ENCODE data around the gene RUNX1.

The RUNX1 gene

DNA sequence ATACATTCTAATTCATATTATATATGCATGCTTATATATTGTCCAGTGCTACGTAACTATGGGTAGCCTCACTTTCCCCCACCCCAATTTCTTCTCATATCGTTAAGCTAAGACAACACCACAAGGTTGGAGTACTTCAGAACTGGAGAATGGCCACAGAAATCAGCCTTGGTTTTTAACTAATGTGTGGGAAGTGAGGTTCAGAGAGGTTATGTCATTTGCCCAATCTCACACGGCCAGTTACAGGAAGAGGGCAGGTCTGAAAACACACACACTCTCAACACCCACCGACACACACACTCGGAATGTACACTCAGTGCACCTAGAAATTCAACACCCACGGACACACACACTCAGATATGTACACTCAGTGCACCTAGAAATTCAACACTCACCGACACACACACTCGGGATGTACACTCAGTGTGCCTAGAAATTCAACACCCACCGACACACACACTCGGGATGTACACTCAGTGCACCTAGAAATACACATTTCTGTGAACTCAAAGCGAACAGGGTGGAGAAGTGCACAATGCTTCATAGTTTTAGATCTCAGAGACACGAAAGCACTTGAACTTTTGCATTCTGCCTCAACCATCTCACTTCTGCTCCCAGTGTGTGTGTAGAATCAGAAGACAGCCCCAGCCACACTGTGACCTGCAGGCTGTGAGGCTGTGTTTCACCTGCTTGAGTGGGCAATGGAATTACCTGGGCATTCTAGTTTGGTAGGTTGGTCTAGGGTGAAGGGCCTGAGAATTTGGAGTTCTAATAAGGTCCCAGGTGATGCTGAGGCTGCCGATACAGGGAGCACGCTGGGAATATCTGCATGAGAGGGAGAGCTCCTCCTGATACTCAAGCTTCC lies 209.9 kb downstream of the RUNX1 start:
- Histone ChIP-seq H3K27ac (no peak overlapping the region), H3K4me1 (peaks cover 45% of the 10 kb centered on the region), H3K4me2 (no peak overlapping the region), H3K9me3 (no peaks in the 10 kb centered on the region), H3K27me3 (no peaks in the 10 kb centered on the region), H3K4me3 (no peak overlapping the region), H4K20me1 (peaks cover 100% of the 10 kb centered on the region), H3K36me3 (peaks cover 100% of the 10 kb centered on the region), H3K9ac (no peak overlapping the region)
- no peak for TF ChIP-seq Cebpa-rat (IDR thresholded peaks at IDR 0.05)

DNA sequence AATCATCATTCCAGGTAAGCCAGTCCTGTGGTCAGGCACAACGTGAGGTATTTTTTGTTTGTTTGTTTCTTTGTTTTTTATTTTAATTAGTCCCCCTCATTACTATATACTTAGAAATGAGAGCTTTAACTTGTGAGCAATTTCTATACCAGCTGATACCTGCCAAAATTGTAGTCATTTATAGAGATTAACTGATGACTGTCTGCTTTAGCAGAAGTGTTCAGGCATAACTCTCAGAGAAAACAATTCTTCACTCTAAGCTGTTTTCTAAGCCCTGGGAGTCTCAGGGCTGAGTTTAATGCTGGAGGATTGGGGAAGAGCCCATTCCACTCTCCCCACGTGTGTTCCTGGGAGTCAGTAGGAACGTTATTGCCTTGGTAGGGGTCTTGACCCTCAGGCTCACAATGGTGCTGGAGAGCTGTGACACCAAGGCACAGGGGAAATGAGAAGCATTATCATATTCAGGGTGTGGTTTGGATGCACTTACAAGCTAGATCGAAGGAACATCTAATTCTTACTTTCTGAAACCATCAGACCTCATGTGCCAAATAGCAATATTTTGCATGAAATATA lies 212.1 kb downstream of the RUNX1 start:
- TF ChIP-seq Cebpa-rat (IDR thresholded peaks at IDR 0.05) = no peak
- no peak overlapping the region for H3K4me3 ChIP-seq
- H3K4me1 ChIP-seq = peaks cover 43% of the 10 kb centered on the region
- H3K27ac ChIP-seq = no peak overlapping the region
- no peaks in the 10 kb centered on the region for H3K27me3 ChIP-seq
- peak overlapping the region; percentile 62; the same call in 1 of the 2 replicates for H3K4me2 ChIP-seq
- peaks cover 100% of the 10 kb centered on the region for H3K36me3 ChIP-seq
- no peaks in the 10 kb centered on the region for H3K9me3 ChIP-seq
- H3K9ac ChIP-seq = no peak overlapping the region
- H4K20me1 ChIP-seq = peaks cover 99% of the 10 kb centered on the region

DNA sequence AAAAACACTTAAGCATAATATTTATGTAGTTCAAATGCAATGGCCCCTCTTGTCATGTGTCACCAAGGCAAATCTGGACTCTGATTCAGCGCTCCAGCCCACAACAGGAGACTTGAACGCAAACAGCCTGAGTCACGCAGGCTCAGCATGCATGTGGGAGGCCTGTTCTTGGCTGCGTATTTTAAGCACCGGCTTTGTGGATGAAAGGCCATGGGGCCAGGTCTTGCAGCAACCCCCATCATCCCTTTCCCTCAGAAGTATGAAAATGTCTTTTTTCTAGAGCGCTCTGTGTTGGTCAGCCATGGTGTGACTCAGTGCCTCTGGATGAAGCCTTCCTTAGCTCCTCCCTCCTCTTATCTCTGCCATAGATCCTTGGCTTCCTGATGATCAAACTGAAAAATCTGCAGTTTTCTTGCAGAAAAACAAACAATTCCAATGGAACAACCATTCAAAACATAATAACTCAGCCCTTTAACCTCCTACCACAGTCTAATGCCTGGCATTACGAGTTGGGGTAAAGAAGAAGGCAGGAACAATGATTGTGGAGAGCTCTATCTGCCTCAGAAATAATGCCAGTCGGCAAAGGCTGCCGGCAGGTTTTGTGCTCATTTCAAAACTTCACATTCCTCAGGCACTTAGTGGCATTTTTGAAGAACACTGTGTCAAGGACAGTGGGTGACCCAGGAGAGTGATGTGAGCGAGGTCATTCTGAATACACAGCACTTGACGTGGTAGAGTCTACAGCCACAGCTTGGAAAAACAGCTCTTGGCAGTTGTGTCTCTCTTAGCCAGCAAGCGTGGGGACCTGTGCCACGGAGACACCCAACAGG lies 212.8 kb downstream of the RUNX1 start:
- Histone ChIP-seq H3K27ac (no peak overlapping the region), H3K9me3 (no peaks in the 10 kb centered on the region), H4K20me1 (peaks cover 98% of the 10 kb centered on the region), H3K4me3 (no peak overlapping the region), H3K9ac (no peak overlapping the region), H3K4me1 (peaks cover 37% of the 10 kb centered on the region), H3K27me3 (no peaks in the 10 kb centered on the region), H3K36me3 (peaks cover 100% of the 10 kb centered on the region), H3K4me2 (peak overlapping the region; percentile 62)
- no peak for TF ChIP-seq Cebpa-rat (IDR thresholded peaks at IDR 0.05)

DNA sequence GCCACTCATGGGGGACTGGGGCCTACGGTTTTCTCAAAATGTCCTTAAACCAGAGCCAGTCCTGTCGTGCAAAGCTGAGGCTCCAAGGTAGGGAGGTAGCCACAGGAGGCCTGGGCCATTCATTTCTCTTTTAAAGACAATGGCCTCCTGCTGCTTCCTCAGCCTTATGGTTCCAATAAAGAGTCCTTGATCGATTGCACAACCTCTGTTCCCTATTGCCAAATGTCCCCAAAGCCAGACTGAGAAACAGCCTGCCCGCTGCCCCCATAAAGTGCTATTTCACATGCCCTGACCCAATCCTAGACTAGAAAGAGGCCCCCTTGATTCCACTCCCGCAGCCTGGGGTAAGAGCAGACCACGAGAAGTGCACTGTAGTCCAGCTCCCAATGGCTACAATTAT lies 213.6 kb downstream of the RUNX1 start:
- Histone ChIP-seq H3K4me1 (peaks cover 36% of the 10 kb centered on the region), H3K9ac (no peak overlapping the region), H3K36me3 (peaks cover 100% of the 10 kb centered on the region), H3K9me3 (no peaks in the 10 kb centered on the region), H4K20me1 (peaks cover 98% of the 10 kb centered on the region), H3K27me3 (no peaks in the 10 kb centered on the region), H3K4me2 (peak overlapping the region; percentile 62), H3K27ac (no peak overlapping the region; the same call in 1 of the 2 replicates), H3K4me3 (no peak overlapping the region)
- TF ChIP-seq Cebpa-rat (IDR thresholded peaks at IDR 0.05) = 0 out of 2 replicates have a peak, but pooled peaks have one; percentile 64

DNA sequence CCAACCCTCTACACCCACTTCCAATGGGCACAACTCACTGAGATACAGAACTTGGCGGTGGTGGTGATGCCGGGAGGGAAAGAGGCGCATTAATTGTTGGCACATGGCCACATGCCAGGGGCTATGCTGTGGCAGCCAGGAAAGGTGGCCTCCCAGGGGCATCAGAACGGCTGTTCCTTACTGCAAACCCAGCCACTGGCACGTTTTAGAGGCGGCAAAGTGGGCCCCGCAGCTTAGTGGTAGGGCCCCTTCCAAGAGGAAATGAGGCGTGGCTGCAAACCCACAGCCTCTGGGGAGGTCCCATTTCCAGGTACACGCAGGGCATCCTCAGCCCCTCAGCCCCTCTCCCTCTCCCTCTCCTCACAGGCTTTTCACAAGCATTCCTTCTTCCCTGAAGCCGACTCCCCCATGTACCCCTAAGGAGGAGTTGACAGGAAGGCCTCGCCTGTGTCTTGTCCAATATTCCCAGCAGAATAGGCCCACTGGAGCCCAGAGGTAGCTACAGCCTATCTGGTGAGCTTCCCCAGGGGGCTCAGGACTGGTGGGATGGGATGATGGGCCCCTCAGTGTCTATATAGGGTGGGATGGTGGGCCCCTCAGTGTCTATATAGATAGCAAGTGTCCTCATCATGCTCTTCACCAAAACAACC lies 214.1 kb downstream of the RUNX1 start:
- Histone ChIP-seq H3K4me2 (peak overlapping the region; percentile 62), H3K4me1 (peaks cover 36% of the 10 kb centered on the region), H4K20me1 (peaks cover 98% of the 10 kb centered on the region), H3K9me3 (no peaks in the 10 kb centered on the region), H3K9ac (no peak overlapping the region), H3K27me3 (no peaks in the 10 kb centered on the region), H3K36me3 (peaks cover 100% of the 10 kb centered on the region), H3K4me3 (no peak overlapping the region), H3K27ac (peak overlapping the region; percentile 37)
- TF ChIP-seq Cebpa-rat (IDR thresholded peaks at IDR 0.05) = no peak

DNA sequence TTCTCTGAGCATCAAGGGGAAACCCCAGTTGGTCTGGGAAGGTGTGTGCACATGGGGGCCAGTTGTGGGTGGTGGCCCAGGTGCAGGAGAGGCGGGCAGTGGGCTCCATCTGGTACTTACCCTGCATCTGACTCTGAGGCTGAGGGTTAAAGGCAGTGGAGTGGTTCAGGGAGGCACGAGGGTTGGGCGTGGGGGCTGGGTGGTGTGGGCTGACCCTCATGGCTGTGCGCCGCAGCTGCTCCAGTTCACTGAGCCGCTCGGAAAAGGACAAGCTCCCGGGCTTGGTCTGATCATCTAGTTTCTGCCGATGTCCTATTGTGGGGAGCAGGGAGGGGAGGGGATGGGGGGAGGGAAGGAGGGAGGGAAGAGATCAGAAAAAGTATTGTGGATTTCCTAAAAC lies 214.8 kb downstream of the RUNX1 start:
- H3K4me1 ChIP-seq = peaks cover 36% of the 10 kb centered on the region
- peaks cover 100% of the 10 kb centered on the region for H3K36me3 ChIP-seq
- no peaks in the 10 kb centered on the region for H3K27me3 ChIP-seq
- no peaks in the 10 kb centered on the region for H3K9me3 ChIP-seq
- no peak for TF ChIP-seq Cebpa-rat (IDR thresholded peaks at IDR 0.05)
- no peak overlapping the region for H3K4me3 ChIP-seq
- H3K9ac ChIP-seq = no peak overlapping the region
- no peak overlapping the region for H3K27ac ChIP-seq
- H4K20me1 ChIP-seq = peaks cover 98% of the 10 kb centered on the region
- H3K4me2 ChIP-seq = no peak overlapping the region

DNA sequence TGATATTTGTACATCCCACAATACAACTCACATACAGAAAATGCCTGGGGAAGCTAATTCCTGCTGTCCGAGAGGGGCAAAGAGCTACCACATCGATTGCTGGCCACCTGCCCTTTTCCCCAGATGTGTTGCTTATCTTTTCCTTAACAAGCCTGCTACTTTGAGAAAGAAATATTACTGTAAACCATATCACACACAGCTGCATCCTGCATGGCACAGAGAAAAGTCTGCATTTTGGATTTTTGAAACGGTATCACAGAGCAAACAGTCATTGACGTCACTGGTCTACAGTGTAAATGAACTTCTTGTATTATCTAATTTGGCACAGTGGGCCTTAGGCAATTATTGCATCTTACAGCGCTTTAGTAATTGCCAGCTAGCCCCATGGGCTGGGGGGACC lies 215.6 kb downstream of the RUNX1 start:
- Histone ChIP-seq H3K27me3 (no peaks in the 10 kb centered on the region), H4K20me1 (peaks cover 98% of the 10 kb centered on the region), H3K9ac (no peak overlapping the region), H3K27ac (no peak overlapping the region), H3K4me3 (no peak overlapping the region), H3K4me2 (no peak overlapping the region), H3K4me1 (peaks cover 36% of the 10 kb centered on the region), H3K9me3 (no peaks in the 10 kb centered on the region), H3K36me3 (peaks cover 100% of the 10 kb centered on the region)
- TF ChIP-seq Cebpa-rat (IDR thresholded peaks at IDR 0.05) = no peak

DNA sequence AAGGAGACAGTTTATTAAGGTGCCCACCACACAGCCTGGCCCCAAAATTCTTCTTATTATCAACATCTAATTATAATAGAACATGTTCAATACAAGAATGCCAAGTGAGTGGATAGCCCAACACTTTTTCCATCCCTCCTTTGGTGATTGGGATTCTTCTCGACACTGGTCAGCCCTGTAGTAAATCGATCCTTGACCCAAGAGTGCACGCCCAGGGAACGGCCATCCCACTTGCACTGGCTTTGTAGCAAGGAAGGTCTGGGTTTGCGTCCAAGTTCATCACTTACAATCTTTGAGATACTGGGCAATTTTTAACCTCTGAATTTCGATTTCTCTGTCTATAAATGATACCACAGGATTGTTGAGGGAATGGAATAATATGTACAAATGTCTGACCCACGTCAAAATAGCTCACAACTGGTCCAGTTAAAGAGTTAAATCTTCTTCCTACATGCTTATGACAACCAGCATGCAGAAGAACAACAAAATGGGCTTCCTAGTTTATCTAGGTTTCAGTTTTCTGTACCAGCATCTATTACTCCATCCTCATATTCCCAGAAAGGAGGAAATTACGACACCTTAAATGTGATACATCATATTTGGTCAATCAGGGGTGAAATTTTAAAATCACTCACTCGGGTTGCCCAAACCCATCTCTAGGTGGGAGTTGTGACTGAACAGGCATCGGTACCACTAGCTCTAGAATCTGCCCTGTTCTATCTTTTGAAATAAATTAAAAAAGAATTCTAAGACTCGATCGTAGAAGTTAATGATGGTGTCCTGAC lies 218.5 kb downstream of the RUNX1 start:
- Histone ChIP-seq H4K20me1 (peaks cover 95% of the 10 kb centered on the region), H3K4me3 (no peak overlapping the region), H3K4me1 (peaks cover 17% of the 10 kb centered on the region), H3K9me3 (no peaks in the 10 kb centered on the region), H3K27me3 (no peaks in the 10 kb centered on the region), H3K4me2 (no peak overlapping the region), H3K9ac (no peak overlapping the region), H3K27ac (no peak overlapping the region), H3K36me3 (peaks cover 100% of the 10 kb centered on the region)
- TF ChIP-seq Cebpa-rat (IDR thresholded peaks at IDR 0.05) = no peak

Data from BLaER1 (cell line).